Breast epithelium (tissue), 4 donors: Measurements from ENCODE around the gene MED20. TPM values are rescaled to one million over a fixed set of nuclear protein-coding genes. Genes with fewer than 3 reads are reported as not detected.

Source experiments
- DNase-seq, 2 donors: peaks; one replicate each; pipeline ENCODE4 v3.0.0-alpha.2; 2019; ENCODE audit warnings: low spot score in 2 of 2
- H3K27ac ChIP-seq, 2 donors: fragments of 200-600 bp; sonication (generic) in 1 of 2; one replicate each; pipeline ENCODE4 v1.5.1; 2016 to 2019; ENCODE audit warnings: mild to moderate bottlenecking in 1 of 2
- H3K27me3 ChIP-seq, 2 donors: fragments of 200-600 bp; sonication (generic) in 1 of 2; one replicate each; pipeline versions ENCODE4 v1.5.1 to v1.6.0; 2017 to 2019; ENCODE audit warnings: control low read depth in 1 of 2, mild to moderate bottlenecking in 1 of 2
- H3K36me3 ChIP-seq: fragments of 200-600 bp; one replicate; pipeline ENCODE4 v1.5.1; 2019
- H3K4me1 ChIP-seq, 2 donors: fragments of 200-600 bp; sonication (generic); one replicate each; pipeline ENCODE4 v1.5.1; 2016 to 2019; ENCODE audit warnings: control low read depth in 1 of 2
- H3K4me3 ChIP-seq, 3 donors: fragments of 200-600 bp; sonication (generic); 1 replicate in 2 of 3; 2 replicates in 1 of 3; pipeline ENCODE4 v1.5.1; 2016 to 2019; ENCODE audit warnings: mild to moderate bottlenecking in 3 of 3, moderate library complexity in 2 of 3
- H3K9me3 ChIP-seq, 2 donors: fragments of 200-600 bp; sonication (generic) in 1 of 2; one replicate each; pipeline ENCODE4 v1.5.1; 2016 to 2019; ENCODE audit warnings: control low read depth in 1 of 2
- POLR2A ChIP-seq: fragments of 450-650 bp; IDR thresholded peaks from one replicate; pipeline ENCODE4 v1.6.1; 2016; ENCODE audit warnings: antibody characterized with exemption, mild to moderate bottlenecking, moderate library complexity
- POLR2AphosphoS5 ChIP-seq, 3 donors: sonication (generic); formaldehyde crosslinking; IDR thresholded peaks; one replicate each; pipeline ENCODE4 v1.6.1; 2017; ENCODE audit warnings: antibody characterized with exemption in 3 of 3
- intact Hi-C: fragments of 100-400 bp; cut with DNase I; formaldehyde crosslinking; loops from one replicate; pipeline ENCODE4 v1.15.1; 2023; ENCODE audit warnings: low total_unique reads
- total RNA-seq, 3 donors: library from RNA; depleted of rRNA; stranded (reverse); fragments of >200 nt; gene quantifications; one replicate each; pipeline ENCODE4 v1.1.0, GENCODE V29; 2016
- TF ChIP-seq, protein P1 (sequence below), 3 donors: fragments of 450-650 bp; IDR thresholded peaks; one replicate each; pipeline ENCODE4 v1.5.1; 2016 to 2017; ENCODE audit warnings: antibody characterized with exemption in 3 of 3, mild to moderate bottlenecking in 3 of 3, moderate library complexity in 3 of 3

The MED20 gene
- total RNA-seq, 3 donors from 2014 or later: 9.8 to 16.5 (median 9.8) TPM

DNA sequence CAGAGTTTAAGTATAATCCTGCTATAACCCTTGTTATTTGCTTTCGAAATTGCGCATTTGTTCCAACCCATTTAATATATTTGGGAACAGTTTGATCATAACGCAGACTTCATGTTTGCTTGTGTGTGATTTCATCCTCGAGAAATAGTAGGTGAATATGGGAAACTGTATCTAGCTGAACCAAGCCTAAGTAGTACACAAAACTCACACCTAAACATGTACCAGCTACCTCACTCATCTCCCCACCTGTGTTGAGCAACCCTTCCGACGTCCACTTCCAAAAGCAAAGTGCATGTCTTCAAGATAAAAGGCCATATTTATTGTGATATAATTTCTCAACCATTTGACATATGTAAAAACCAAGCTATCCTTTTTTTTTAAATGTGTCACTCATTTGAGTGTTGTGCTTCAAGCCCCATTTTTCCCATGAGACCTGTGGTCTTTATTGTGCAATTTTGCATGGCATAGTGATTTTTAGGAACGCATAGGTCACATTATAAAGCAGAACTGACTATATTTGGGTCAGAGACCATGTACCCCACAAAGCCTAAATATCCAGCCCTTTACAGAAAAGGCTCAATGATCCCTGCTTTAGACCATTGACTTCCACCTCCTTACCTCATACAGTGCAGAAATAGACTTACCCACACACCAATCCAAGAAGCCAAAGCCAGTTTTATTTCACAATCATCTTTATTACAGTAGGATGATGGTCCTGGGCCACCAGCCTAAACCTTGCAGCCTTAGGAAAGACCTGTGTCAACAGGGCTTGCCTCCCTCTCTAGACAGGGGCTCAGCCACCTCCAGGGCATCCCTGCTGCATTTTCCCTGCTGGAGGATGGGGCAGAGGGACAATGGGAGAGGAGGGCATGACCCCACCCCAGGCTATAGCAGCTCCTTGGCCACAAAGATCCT is 13.6 kb upstream of the MED20 start:
- Histone ChIP-seq H3K9me3 (no peaks in the 10 kb centered on the region), H3K27me3 (no peaks in the 10 kb centered on the region), H3K4me1 (peaks cover 7% of the 10 kb centered on the region in 2 donors), H3K36me3 (peaks cover 9% of the 10 kb centered on the region), H3K27ac (no peak overlapping the region), H3K4me3 (no peak overlapping the region)
- intact Hi-C loops: loop anchor here (10.0 kb wide), 2 partner anchors 150 to 1050 kb away; partner anchors contain the start of genes PPP2R5D, PRICKLE4 and TOMM6
- DNase-seq: no peak
- TF ChIP-seq, protein P1, sequence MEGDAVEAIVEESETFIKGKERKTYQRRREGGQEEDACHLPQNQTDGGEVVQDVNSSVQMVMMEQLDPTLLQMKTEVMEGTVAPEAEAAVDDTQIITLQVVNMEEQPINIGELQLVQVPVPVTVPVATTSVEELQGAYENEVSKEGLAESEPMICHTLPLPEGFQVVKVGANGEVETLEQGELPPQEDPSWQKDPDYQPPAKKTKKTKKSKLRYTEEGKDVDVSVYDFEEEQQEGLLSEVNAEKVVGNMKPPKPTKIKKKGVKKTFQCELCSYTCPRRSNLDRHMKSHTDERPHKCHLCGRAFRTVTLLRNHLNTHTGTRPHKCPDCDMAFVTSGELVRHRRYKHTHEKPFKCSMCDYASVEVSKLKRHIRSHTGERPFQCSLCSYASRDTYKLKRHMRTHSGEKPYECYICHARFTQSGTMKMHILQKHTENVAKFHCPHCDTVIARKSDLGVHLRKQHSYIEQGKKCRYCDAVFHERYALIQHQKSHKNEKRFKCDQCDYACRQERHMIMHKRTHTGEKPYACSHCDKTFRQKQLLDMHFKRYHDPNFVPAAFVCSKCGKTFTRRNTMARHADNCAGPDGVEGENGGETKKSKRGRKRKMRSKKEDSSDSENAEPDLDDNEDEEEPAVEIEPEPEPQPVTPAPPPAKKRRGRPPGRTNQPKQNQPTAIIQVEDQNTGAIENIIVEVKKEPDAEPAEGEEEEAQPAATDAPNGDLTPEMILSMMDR (IDR thresholded peaks at IDR 0.05): no peak
- TF ChIP-seq POLR2A (no peak), POLR2AphosphoS5 (IDR thresholded peaks at IDR 0.05) (no peak)

DNA sequence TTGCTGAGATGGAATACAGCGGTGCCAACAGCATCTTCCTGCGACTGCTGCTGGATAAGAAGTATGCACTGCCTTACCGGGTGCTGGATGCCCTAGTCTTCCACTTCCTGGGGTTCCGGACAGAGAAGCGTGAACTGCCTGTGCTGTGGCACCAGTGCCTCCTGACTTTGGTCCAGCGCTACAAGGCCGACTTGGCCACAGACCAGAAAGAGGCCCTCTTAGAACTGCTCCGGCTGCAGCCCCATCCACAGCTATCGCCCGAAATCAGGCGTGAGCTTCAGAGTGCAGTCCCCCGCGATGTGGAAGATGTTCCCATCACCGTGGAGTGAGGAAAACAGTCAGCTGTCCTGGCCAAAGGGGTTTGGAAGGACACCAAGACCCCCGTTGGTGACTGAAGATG is 11.4 kb upstream of the MED20 start:
- Histone ChIP-seq H3K36me3 (peaks cover 9% of the 10 kb centered on the region), H3K27me3 (no peaks in the 10 kb centered on the region), H3K27ac (no peak overlapping the region), H3K4me3 (no peak overlapping the region), H3K4me1 (no peaks in the 10 kb centered on the region), H3K9me3 (no peaks in the 10 kb centered on the region)
- TF ChIP-seq, protein P1 (IDR thresholded peaks at IDR 0.05): no peak
- TF ChIP-seq POLR2AphosphoS5 (IDR thresholded peaks at IDR 0.05) (no peak), POLR2A (no peak)
- intact Hi-C loops: loop anchor here (10.0 kb wide), 2 partner anchors 148 to 1052 kb away; partner anchors contain the start of genes PPP2R5D, PRICKLE4 and TOMM6
- no peak for DNase-seq

DNA sequence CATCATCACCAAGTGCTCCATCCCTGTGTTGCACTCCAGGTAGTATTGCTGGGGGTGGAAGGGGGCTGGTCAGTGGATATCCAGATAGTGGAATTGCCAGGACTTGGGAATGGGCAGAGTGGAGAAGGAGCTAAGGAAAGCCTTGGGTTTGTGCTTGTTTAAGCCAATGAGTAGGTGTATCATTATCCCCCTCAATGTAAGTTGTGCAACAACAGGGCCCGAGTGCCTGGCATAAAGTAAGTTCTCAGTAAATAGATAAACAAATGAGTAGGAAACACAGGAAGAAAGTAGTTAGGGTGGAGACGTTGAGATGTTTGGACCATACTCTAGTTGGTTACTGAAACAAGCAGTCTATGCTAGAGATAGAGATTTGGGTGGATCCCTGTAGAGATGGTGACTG is 10.9 kb upstream of the MED20 start:
- DNase-seq: no peak
- Histone ChIP-seq H3K27ac (no peak overlapping the region), H3K4me3 (no peak overlapping the region), H3K4me1 (no peaks in the 10 kb centered on the region), H3K9me3 (no peaks in the 10 kb centered on the region), H3K36me3 (peaks cover 9% of the 10 kb centered on the region), H3K27me3 (no peaks in the 10 kb centered on the region)
- no peak for TF ChIP-seq POLR2AphosphoS5 (IDR thresholded peaks at IDR 0.05)
- no peak for TF ChIP-seq POLR2A
- TF ChIP-seq, protein P1 (IDR thresholded peaks at IDR 0.05): no peak
- intact Hi-C loops: loop anchor here (10.0 kb wide), 2 partner anchors 147 to 1053 kb away; partner anchors contain the start of genes PPP2R5D, PRICKLE4 and TOMM6

DNA sequence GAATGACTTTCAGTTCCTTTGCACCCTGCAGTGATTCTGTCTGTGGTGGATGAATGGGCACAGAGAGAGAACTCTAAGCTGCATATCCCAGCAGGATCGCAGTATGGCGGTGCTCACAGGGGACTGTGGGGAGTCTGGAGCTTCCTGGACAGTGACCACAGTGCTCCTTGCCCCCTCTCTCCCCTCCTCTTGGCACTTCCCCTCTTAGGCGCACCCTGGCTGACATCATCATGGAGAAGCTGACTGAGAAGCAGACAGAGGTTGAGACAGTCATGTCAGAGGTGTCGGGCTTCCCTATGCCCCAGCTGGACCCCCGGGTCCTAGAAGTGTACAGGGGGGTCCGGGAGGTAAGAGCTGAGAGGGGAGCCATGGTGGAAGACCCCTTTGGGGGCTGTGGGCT is 9.0 kb upstream of the MED20 start:
- intact Hi-C loops: loop anchor here (10.0 kb wide), 3 partner anchors 115 to 1055 kb away; partner anchors contain the start of genes PPP2R5D, PRICKLE4 and TOMM6
- Histone ChIP-seq H3K4me3 (no peak overlapping the region), H3K4me1 (no peaks in the 10 kb centered on the region), H3K27ac (no peak overlapping the region), H3K36me3 (peaks cover 4% of the 10 kb centered on the region), H3K27me3 (no peaks in the 10 kb centered on the region), H3K9me3 (no peaks in the 10 kb centered on the region)
- no peak for DNase-seq
- TF ChIP-seq POLR2A: no peak
- TF ChIP-seq, protein P1 (IDR thresholded peaks at IDR 0.05): no peak

DNA sequence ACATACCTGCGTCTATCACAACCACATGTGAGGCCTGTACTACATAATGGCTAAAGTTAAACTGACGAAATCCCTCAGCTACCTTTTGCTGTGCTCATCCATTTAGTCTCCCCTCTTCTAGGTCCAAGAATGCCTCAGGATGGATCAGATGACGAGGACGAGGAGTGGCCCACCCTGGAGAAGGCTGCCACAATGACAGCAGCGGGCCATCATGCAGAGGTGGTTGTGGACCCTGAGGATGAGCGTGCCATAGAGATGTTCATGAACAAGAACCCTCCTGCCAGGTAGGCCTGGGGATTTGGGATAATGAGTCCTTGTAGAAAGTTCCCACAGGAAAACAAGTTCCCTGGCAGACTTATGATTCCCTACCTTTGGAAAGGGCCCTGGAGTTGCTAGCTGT is 6.3 kb upstream of the MED20 start:
- Histone ChIP-seq H3K4me3 (no peak overlapping the region), H3K27me3 (no peaks in the 10 kb centered on the region), H3K9me3 (no peaks in the 10 kb centered on the region), H3K36me3 (peaks cover 4% of the 10 kb centered on the region), H3K27ac (no peak overlapping the region), H3K4me1 (peaks cover 0 to 6% of the 10 kb centered on the region in 2 donors)
- no peak for TF ChIP-seq POLR2A
- TF ChIP-seq, protein P1 (IDR thresholded peaks at IDR 0.05): no peak
- TF ChIP-seq POLR2AphosphoS5 (IDR thresholded peaks at IDR 0.05): no peak
- intact Hi-C loops: loop anchor here (10.0 kb wide), 1 partner anchor 118 kb away; no protein-coding TSS in a partner anchor
- no peak for DNase-seq
